ACC112 (cell line): ENCODE measurements around the gene ANKRD44.

Source experiments
- H2AFZ ChIP-seq: fragments of 200-600 bp; sonication (generic); one replicate; pipeline ENCODE4 v1.6.0; 2017; ENCODE audit warnings: antibody characterized with exemption, low read length; ENCODE audit not compliant: unreplicated experiment
- H3K27ac ChIP-seq: fragments of 200-600 bp; sonication (generic); 2 replicates; pipeline ENCODE4 v1.5.1; 2014; ENCODE audit warnings: low read depth, mild to moderate bottlenecking, antibody characterized with exemption, low read length, moderate library complexity
- H3K27me3 ChIP-seq: fragments of 200-600 bp; sonication (generic); 2 replicates; pipeline ENCODE4 v1.6.1; 2014; ENCODE audit warnings: mild to moderate bottlenecking, antibody characterized with exemption, low read length, moderate library complexity, mixed read lengths; ENCODE audit not compliant: insufficient read depth
- H3K36me3 ChIP-seq: fragments of 200-600 bp; sonication (generic); 2 replicates; pipeline ENCODE4 v1.6.1; 2016; ENCODE audit warnings: mild to moderate bottlenecking, antibody characterized with exemption, low read length, moderate library complexity, mixed read lengths; ENCODE audit not compliant: insufficient read depth
- H3K4me1 ChIP-seq: fragments of 200-600 bp; sonication (generic); one replicate; pipeline ENCODE4 v1.6.1; 2016; ENCODE audit warnings: low read length, mixed read lengths; ENCODE audit not compliant: insufficient read depth, unreplicated experiment, control insufficient read depth
- H3K4me3 ChIP-seq: fragments of 200-600 bp; sonication (generic); 2 replicates; pipeline ENCODE4 v1.5.1; 2014; ENCODE audit warnings: mild to moderate bottlenecking, low read depth, low read length
- H3K79me2 ChIP-seq: fragments of 200-600 bp; sonication (generic); one replicate; pipeline ENCODE4 v1.6.0; 2016; ENCODE audit warnings: low read length; ENCODE audit not compliant: control insufficient read depth, unreplicated experiment, insufficient read depth

Gene ANKRD44

DNA sequence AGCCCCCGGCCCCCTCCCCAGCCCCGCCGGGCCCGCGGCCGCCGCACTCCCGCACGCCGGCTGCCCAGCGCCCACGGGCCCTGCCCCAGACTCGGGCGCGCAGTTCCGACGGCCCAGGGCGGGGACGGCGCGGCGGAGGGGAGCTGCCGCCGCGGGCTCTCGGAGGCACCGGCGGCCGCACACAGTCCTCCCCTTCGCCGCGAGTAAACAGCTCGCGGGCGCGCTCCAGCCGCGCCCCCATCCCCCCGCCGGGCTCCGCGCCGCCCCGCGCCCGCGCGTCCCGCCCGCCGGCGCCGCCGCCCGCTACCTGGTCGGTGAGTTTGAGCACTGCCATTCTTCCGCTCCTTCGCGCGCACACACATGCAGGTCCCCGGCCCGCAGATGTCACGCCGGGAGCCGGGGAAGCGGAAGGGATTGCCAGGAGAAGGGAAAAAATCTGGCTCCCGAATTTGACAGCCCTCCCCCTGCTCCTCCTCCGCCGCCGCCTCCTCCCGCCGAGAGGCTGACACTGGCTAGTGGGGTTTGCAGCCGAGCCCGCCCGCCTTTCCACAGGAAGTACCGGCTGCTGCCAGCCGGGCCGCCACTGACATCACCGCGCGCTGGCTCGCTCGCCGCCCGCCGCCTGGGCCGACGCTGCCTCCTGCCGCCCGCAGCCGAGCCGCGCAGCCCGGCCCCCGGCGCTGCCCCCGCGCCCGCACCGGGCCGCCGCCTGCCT, at the start of gene ANKRD44:
Gene ANKRD44, minus strand, starts transcription at position 510 of the 715 bp plus-strand sequence. Its CDS starts 176 bp downstream, at position 334.
- Histone ChIP-seq H3K27me3 (peaks cover 5% of the 10 kb centered on the region; the same call in 1 of the 2 replicates), H3K27ac (no peak within 1 kb of the TSS), H3K4me3 (peak within 1 kb of the TSS; percentile 87), H3K36me3 (no peaks in the 10 kb centered on the region), H2AFZ (peak within 1 kb of the TSS; percentile 95), H3K4me1 (peaks cover 7% of the 10 kb centered on the region), H3K79me2 (no peaks in the 10 kb centered on the region)

DNA sequence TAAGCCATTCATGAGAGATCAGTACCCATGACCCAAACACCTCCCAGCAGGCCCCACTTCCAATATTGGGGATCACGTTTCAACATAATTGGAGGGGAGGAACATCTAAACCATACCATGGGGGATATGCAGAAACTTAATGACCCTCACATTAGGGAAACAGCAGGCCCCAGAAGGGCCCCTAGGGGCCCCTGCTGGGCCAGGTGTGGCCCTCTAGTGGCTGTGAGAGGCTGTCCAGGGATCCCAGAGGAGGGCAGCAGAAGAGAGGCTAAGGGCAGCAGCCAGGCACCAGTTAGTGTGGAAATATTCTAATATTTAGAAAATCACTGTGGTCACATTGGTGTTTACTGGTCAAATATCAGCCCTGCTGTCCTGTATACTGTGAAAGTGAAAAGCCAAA, 49.3 kb upstream of the ANKRD44 start:
- no peaks in the 10 kb centered on the region for H3K36me3 ChIP-seq
- no peak overlapping the region for H2AFZ ChIP-seq
- no peaks in the 10 kb centered on the region for H3K27me3 ChIP-seq
- H3K4me1 ChIP-seq, result no peaks in the 10 kb centered on the region
- H3K27ac ChIP-seq, result no peak overlapping the region
- no peak overlapping the region for H3K4me3 ChIP-seq
- no peaks in the 10 kb centered on the region for H3K79me2 ChIP-seq

DNA sequence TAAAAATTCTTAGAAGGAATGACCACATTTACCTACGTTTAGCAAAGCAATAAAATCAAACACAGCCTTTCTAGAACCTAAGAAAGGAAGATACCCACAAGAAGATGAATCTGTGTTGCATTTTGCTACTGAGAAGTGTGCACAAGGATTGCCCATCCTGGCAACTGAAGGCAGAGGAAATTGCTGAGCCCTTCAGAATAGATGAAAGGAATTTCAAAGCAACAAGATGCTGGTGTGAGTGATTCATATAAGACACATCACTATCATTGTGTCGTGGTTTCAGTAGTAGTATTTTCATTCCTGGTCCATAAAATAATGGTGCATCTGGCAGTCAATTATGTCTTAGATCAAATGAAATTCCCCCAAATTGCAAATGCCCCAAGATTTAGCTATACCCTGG, 48.4 kb upstream of the ANKRD44 start:
- no peak overlapping the region for H3K4me3 ChIP-seq
- no peak overlapping the region for H3K27ac ChIP-seq
- H2AFZ ChIP-seq, result no peak overlapping the region
- no peaks in the 10 kb centered on the region for H3K4me1 ChIP-seq
- H3K79me2 ChIP-seq, result no peaks in the 10 kb centered on the region
- no peaks in the 10 kb centered on the region for H3K27me3 ChIP-seq
- no peaks in the 10 kb centered on the region for H3K36me3 ChIP-seq

DNA sequence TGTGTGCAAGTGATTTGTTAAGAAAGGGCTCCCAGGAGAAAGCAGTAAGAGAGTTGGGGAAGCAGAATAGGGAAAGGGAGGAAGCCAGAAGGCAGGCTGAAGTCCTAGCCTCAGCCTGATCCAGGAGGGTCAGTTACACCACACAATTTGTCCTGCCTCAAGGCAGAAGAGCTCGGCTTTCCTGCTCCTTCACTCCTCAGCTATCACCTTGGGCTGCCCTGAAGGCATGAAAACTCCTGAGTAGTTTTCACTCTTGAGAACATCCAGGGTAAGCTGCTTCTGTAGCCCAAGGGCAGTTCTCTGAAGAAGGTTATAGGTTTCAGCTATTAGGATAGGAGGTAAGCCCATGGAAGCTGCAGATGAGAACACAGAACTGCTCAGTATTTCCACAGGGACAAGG, 47.4 kb upstream of the ANKRD44 start:
- no peaks in the 10 kb centered on the region for H3K36me3 ChIP-seq
- H3K79me2 ChIP-seq, result no peaks in the 10 kb centered on the region

DNA sequence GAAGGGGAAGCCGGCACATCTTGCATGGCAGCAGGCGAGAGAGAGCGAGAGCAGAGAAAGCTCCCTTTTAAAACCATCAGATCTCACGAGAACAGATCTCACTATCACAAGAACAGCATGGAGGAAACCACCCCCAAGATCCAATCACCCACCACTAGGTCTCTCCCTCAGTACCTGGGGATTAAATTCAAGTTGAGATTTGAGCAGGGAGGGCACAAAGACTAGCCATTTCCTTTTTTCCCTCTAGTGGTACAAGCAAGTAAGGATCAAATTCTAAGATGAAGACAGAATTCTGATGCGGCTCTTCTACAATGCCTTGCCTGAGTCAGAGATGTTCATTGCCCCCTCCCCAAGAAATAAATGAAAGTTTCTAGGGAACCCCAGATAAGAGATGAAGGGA, 45.6 kb upstream of the ANKRD44 start:
- Histone ChIP-seq H3K4me1 (no peaks in the 10 kb centered on the region), H3K79me2 (no peaks in the 10 kb centered on the region), H2AFZ (no peak overlapping the region), H3K36me3 (no peaks in the 10 kb centered on the region), H3K27me3 (no peaks in the 10 kb centered on the region), H3K4me3 (no peak overlapping the region), H3K27ac (no peak overlapping the region)

More for the DNA sequence above, 47.4 kb upstream of the ANKRD44 start:
- Histone ChIP-seq H3K27ac (no peak overlapping the region), H3K4me1 (no peaks in the 10 kb centered on the region), H2AFZ (no peak overlapping the region), H3K4me3 (no peak overlapping the region), H3K27me3 (no peaks in the 10 kb centered on the region)

DNA sequence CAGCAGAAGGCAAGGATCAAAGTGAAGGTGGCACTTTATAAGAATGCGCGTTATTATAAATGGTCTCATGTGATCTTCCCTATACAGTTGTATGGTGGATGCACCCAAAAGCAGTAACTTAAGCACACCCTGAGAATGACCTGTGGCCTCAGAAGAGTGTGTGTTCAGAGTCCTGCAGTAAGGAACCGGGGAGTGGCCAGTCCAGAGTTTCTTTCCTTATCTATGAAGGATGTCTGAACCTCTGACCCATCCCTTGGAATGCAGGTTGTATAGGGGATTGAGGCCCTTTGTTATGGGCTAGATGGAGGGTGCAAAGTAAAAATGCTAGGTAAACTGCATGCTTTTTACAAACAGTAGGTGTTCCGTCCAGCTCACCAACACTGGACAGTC, 43.6 kb upstream of the ANKRD44 start:
- no peak overlapping the region for H3K4me3 ChIP-seq
- H3K4me1 ChIP-seq, result no peaks in the 10 kb centered on the region
- H3K36me3 ChIP-seq, result no peaks in the 10 kb centered on the region
- no peak overlapping the region for H3K27ac ChIP-seq
- H3K79me2 ChIP-seq, result no peaks in the 10 kb centered on the region
- H3K27me3 ChIP-seq, result no peaks in the 10 kb centered on the region
- no peak overlapping the region for H2AFZ ChIP-seq

DNA sequence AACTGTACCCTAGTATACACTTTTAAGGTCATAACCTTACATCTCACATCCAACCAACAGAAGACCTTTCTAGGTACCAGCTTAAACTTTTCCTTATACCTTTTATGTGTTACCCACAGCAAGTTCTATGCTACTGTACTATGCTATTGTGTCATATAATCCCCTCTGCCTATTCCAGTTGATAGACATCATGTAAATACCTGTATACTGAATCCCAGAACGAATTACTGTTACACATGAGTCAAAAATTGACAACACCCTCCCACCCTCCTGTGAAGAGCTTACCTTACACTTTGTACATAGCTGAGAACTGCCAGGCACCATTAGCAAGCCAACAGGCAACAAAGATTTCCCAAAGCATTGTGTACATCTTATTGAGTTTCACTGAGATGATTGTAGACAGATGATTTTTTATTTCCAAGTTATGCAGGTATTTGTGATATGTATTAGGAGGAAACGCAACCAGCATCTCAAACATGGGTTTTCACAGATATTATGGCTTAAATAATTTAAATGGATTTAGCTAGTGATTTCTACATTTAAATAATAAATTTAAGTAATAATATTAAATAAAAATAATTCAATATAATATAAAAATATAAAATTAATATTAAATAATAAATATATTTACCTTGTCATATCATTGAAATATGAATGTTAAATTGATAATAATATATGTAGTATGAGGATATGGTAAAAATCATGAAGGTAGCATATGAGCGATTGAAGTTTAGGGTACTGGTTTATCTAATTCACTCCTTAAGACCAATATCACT, 43.0 kb upstream of the ANKRD44 start:
- Histone ChIP-seq H2AFZ (no peak overlapping the region), H3K27me3 (no peaks in the 10 kb centered on the region), H3K27ac (no peak overlapping the region), H3K4me1 (no peaks in the 10 kb centered on the region), H3K36me3 (no peaks in the 10 kb centered on the region), H3K4me3 (no peak overlapping the region), H3K79me2 (no peaks in the 10 kb centered on the region)

DNA sequence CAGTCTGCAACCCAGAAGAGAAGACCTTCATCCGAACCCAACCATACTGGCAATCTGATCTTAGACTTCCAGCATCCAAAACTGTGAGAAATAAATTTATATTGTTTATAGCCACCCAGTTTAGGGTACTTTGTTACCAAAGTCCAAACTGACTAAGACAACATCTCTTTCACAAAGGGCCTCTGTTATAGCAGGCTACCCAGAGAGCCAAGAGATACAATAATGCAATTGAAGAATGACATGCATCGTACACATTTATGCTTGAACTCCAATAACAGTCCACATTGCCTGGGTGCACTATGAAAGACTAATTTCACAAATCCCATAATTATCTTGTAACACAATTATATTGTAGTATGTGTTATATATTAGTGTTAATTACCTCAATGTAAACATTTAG, 39.1 kb upstream of the ANKRD44 start:
- Histone ChIP-seq H3K27ac (no peak overlapping the region), H3K79me2 (no peaks in the 10 kb centered on the region), H3K4me1 (no peaks in the 10 kb centered on the region), H2AFZ (no peak overlapping the region), H3K27me3 (no peaks in the 10 kb centered on the region), H3K4me3 (no peak overlapping the region), H3K36me3 (no peaks in the 10 kb centered on the region)

DNA sequence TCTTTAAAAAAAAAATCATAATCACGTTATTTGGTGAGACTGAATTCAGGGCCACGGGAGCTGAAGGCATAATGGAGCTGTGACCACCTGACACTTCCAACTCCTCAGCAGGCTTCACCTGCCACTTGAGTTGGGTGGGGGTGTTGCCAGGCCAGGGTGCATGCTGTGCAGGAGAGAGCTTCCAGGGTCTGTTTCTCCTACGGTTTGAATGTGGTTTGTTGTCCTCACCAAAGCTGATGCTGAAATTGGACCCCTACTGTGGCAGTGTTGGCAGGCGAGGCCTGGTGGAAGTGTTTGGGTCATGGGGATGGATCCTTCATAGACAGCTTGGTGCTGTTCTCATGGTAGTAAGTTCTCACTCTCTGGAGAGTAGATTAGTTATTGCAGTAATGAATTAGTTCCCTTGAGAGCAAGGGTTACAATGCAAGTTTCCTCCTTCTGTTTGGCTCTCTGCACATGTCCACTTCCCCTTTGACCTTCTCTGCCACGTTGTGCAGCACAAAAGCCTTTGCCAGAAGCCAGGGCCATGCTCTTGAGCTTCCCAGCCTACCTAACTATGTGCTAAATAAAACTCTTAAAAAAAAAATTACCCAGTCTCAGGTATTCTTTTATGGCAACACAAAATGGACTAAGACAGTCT, 38.3 kb upstream of the ANKRD44 start:
- Histone ChIP-seq H3K27ac (no peak overlapping the region), H2AFZ (no peak overlapping the region), H3K79me2 (no peaks in the 10 kb centered on the region), H3K4me1 (no peaks in the 10 kb centered on the region), H3K4me3 (no peak overlapping the region), H3K36me3 (no peaks in the 10 kb centered on the region), H3K27me3 (no peaks in the 10 kb centered on the region)

DNA sequence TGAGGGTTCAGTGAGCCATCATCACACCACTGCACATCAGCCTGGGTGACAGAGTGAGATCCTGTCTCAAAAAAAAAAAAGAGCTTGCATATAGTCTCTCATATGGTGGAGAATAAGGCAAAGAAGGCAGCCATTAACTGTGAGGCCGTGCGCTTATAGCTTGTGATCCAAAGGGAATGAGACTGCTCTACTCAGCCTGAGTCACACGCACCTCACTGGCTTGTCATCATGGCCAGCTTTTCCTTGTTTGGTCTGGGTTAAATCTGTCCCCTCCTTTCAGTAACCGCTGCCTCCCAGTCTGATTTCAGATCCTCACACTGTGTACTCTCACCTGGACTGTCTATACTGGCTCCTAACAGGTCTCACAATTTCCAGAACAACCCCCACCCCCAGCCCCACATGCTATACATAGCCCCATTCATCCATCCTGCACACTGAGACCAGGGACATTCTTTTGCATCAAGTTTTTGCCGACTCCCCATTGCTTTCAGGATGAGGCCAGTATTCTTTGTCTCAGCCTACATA, 35.3 kb upstream of the ANKRD44 start:
- no peaks in the 10 kb centered on the region for H3K79me2 ChIP-seq
- H2AFZ ChIP-seq, result no peak overlapping the region
- H3K27me3 ChIP-seq, result no peaks in the 10 kb centered on the region
- no peaks in the 10 kb centered on the region for H3K4me1 ChIP-seq
- H3K27ac ChIP-seq, result no peak overlapping the region
- H3K36me3 ChIP-seq, result no peaks in the 10 kb centered on the region
- no peak overlapping the region for H3K4me3 ChIP-seq
